Bronchial epithelial cell (primary cell): Measurements from ENCODE around the gene SYNE1. TPM values are rescaled to one million over a fixed set of nuclear protein-coding genes. Genes with fewer than 3 reads are reported as not detected.

Experiments
- DNase-seq: peaks from one replicate; pipeline ENCODE4 v3.0.0-alpha.2; 2010; ENCODE audit warnings: low read depth
- FAIRE-seq: peaks from 2 replicates; lab custom pipeline; 2011; peaks lifted over from hg19 to GRCh38; lab: Jason Lieb, UNC
- H3K27me3 ChIP-seq: 2 replicates; pipeline ENCODE4 v1.5.1; 2011; ENCODE audit warnings: low read length; ENCODE audit not compliant: control insufficient read depth, insufficient read depth
- H3K36me3 ChIP-seq: 2 replicates; pipeline ENCODE4 v1.5.1; 2011; ENCODE audit warnings: low read length; ENCODE audit not compliant: control insufficient read depth, insufficient read depth
- H3K4me3 ChIP-seq: 2 replicates; pipeline ENCODE4 v1.5.1; 2011; ENCODE audit warnings: mild to moderate bottlenecking, low read depth, low read length, control low read depth
- total RNA-seq: library from RNA; depleted of rRNA; stranded (reverse); fragments of >200 nt; gene quantifications from 2 replicates; pipeline ENCODE4 v1.2.1, GENCODE V29; 2014
- TF ChIP-seq, protein P1 (sequence below): IDR thresholded peaks from 2 replicates; pipeline ENCODE4 v1.5.1; 2011; ENCODE audit warnings: mild to moderate bottlenecking, moderate library complexity, low read length, control low read depth, inconsistent platforms; ENCODE audit not compliant: insufficient read depth, severe bottlenecking

The SYNE1 gene
- total RNA-seq, 1 donor from 2014 or later: 15.8 TPM

DNA sequence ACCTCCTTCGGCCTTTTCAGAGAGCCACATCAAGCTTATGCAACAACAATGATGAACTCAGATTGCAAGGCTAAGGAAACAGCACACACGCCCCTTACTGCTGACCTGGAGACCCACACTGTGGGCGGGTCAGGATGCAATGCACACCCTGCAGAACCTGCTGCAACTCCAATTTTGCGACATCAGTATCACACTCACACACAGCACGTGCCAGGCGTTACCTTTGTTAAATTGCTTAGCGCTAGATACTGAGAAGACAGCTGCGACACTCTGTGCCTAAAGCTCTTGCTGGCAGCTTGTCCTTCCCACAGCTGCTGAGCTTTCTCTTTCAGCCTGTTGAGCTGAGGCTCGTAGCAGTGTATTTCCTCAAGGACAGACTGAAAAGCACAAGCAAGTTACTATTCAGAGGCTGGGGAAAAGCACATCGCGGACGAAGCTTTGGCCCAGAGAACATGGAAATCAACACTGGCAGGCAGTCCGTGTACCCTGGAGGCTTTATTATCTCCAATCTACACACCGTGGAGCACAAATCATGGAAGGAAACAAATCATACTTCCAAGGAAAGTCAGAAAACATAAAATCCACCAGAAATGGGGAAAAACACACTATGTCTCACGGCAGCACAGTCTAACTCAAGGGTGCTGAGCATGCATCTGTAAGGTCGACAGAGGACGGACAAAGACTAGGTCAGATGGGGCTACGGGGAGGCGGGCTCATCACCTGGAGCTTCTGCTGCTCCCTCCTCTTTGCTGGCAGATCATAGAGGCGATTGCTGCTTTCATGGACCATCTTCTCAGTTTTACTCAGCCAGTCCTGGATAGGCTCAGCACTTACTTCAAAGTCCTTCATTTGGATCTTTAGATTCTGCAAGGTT lies 268.2 kb downstream of the SYNE1 start:
- DNase-seq: peak; percentile 2
- no peak for FAIRE-seq
- no peak overlapping the region for H3K4me3 ChIP-seq
- no peaks in the 10 kb centered on the region for H3K27me3 ChIP-seq
- no peaks in the 10 kb centered on the region for H3K36me3 ChIP-seq
- TF ChIP-seq, protein P1, sequence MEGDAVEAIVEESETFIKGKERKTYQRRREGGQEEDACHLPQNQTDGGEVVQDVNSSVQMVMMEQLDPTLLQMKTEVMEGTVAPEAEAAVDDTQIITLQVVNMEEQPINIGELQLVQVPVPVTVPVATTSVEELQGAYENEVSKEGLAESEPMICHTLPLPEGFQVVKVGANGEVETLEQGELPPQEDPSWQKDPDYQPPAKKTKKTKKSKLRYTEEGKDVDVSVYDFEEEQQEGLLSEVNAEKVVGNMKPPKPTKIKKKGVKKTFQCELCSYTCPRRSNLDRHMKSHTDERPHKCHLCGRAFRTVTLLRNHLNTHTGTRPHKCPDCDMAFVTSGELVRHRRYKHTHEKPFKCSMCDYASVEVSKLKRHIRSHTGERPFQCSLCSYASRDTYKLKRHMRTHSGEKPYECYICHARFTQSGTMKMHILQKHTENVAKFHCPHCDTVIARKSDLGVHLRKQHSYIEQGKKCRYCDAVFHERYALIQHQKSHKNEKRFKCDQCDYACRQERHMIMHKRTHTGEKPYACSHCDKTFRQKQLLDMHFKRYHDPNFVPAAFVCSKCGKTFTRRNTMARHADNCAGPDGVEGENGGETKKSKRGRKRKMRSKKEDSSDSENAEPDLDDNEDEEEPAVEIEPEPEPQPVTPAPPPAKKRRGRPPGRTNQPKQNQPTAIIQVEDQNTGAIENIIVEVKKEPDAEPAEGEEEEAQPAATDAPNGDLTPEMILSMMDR: no peak

DNA sequence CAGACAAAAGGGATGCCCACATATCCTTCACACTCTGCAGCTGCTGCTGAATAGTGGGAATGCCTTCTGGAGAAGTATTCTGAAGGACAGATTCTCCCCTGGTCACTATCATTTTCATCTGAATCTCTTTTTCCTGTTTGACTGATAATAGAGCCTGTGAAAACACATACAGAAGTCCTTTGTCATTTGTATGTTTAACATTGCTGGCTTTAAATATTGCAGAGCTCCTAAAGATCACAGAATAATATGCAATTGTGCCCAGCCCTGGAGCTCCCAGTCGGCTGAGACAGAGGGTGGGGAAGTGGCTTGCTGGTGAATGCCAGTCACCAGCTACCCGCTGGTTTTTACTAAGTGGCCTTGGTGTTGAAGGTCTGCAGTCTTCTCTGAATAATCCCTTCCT lies 272.3 kb downstream of the SYNE1 start:
- FAIRE-seq: no peak
- DNase-seq: no peak
- Histone ChIP-seq H3K27me3 (no peaks in the 10 kb centered on the region), H3K4me3 (no peak overlapping the region), H3K36me3 (no peaks in the 10 kb centered on the region)
- TF ChIP-seq, protein P1: no peak

DNA sequence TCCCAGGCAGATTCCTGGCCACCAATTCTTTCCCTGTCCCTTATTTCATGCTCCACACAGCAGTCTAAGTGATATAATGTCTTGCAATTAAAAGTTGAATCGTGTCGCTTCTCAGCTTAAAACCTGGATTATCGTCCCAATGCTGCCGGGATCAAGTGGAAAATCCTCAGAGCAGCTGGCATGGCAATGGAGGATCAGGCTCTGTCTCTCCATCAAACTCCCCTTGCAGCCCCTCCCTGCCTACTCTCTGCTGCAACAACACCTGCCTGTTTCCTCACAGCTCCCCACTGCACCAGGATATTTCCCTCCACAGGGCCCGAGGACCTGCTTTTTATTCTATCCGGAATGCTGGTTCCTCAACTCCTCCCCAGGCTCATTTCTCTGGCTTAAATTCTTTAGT lies 277.1 kb downstream of the SYNE1 start:
- FAIRE-seq: no peak
- H3K4me3 ChIP-seq: no peak overlapping the region
- TF ChIP-seq, protein P1: no peak
- no peaks in the 10 kb centered on the region for H3K27me3 ChIP-seq
- no peak for DNase-seq
- no peaks in the 10 kb centered on the region for H3K36me3 ChIP-seq

DNA sequence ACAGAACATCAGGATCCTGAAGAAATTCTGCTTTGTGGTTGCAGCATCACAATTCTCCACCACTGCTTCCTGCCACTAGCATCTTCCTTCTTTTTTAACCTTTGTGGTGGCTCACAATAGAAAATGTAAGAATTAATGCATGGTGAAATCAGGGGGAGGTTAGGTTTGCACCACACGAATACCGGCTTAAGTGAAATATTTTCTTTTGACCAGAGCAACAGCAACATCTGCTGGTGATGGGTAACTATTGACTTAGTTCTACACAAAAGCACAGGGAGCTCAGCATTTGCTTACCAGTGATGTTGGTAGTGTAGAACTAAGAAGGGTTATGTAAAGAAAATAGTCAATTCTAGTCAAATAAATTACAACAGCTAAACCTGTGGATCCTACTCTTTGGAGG lies 280.5 kb downstream of the SYNE1 start:
- H3K4me3 ChIP-seq: no peak overlapping the region
- TF ChIP-seq, protein P1: peak; percentile 37
- no peaks in the 10 kb centered on the region for H3K36me3 ChIP-seq
- no peaks in the 10 kb centered on the region for H3K27me3 ChIP-seq
- FAIRE-seq: no peak
- peak; percentile 64 for DNase-seq

DNA sequence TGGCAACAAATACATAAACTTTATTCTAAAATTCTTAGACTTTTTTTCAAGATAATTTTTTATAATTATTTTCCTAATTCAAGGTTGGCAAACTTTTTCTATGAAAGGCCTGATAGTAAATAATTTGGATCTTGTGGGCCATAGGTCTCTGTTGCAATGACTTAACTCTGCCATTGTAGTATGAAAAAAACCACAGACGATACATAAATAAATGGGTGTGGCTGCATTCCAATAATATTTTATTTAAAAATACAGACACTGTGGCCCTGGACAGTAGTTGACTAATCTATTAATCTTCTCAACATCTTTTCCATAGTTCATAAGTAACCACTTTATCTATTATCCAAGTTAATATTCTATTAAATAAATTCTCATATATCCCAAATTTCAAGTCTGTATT lies 281.1 kb downstream of the SYNE1 start:
- Histone ChIP-seq H3K27me3 (no peaks in the 10 kb centered on the region), H3K36me3 (no peaks in the 10 kb centered on the region), H3K4me3 (no peak overlapping the region)
- FAIRE-seq (no peak), DNase-seq (peak; percentile 28)
- TF ChIP-seq, protein P1: no peak

DNA sequence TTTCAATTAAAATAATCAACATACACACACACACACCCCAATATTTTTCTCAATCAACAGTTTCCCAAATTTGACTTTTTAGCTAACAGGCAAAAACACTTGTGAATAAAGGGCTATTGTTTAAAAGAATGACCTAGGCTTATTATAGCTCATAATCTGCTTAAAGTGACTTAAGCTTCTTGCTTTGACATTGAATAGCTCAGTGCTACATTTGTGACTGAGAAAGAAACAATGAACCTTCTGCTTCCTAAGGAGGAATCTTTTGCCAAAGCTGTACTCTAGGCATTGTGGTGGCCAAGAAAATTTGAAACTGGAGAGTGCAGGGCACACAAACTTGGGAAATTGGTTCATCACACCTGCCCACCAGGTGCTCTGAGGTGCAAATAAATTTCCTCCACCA lies 282.0 kb downstream of the SYNE1 start:
- FAIRE-seq (no peak), DNase-seq (no peak)
- Histone ChIP-seq H3K27me3 (no peaks in the 10 kb centered on the region), H3K4me3 (no peak overlapping the region), H3K36me3 (no peaks in the 10 kb centered on the region)
- TF ChIP-seq, protein P1: no peak
